Glomerular endothelial cell (primary cell): ENCODE results near the gene PDPK1. TPM values are rescaled to one million over a fixed set of nuclear protein-coding genes. Genes with fewer than 3 reads are reported as not detected.
"Not testable (repeated sequence)": the region's sequence is repeated elsewhere in the genome, so short reads cannot be mapped to it uniquely, and the experiment has no call there.

Source experiments
- DNase-seq: peaks from one replicate; pipeline ENCODE4 v3.0.0-alpha.2; 2011; ENCODE audit warnings: low read depth, low spot score; ENCODE audit errors: extremely low read depth
- total RNA-seq: library from RNA; depleted of rRNA; stranded (reverse); fragments of >200 nt; gene quantifications from 2 replicates; pipeline ENCODE4 v1.2.3, GENCODE V29; 2015

The PDPK1 gene
- total RNA-seq, 1 donor from 2014 or later: 32.0 TPM

GRCh38 chr16:2520784-2521531 is 16.9 kb upstream of the PDPK1 start:
- no peak for DNase-seq

- no peak for DNase-seq
Measured at GRCh38 chr16:2523801-2524231, 14.0 kb upstream of the PDPK1 start.

DNA sequence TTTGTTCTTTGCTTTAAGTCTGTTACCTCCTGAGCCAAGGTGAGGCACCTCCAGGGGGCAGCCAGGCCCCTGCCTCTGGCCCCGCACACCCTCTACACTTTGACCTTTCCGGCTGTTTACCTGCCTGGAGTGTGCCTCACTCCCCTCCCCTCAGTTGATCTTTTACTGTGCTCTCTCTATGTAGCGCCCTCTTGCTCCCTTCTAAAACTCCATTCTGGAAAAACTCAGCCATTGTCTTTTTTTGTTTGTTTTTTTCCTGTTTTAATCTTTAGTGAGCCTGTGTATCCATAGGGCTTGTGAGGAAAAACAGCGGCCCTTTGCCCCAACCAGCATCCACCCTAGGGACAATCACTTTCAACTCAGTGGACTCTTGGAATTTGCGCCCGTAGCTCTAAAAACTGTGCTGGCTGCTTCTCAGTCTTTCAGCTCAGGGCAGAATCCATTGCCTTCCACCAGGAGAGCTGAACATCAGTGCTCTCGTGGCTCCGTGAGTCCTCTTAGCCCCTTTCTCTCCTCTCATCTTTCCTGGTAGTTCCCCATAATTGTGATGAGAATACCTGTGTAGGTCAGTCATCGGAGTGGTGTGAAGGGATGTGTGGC is 13.4 kb upstream of the PDPK1 start:
- no peak for DNase-seq

DNA sequence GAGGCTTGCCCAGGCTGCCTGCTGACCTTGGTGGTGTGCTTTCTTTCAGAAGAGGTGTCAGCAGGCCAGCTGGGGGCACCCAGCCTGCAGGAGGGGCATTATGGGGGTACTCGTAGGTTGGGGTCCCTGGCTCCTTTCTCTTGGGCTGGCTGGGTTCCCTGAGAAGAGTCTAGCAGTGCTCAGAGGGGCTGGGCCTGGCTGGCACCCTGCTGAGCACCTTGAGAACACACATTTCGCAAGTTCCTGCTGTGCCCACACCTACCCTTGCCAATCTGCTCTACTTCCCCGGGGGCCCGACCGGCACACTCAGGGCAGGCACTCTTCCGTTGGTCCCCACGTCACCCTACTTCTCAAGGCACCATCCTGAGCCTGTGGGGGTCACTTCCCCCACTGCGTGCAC is 11.7 kb upstream of the PDPK1 start:
- no peak for DNase-seq

- no peak for DNase-seq
Measured at GRCh38 chr16:2527071-2527783, 10.6 kb upstream of the PDPK1 start.

GRCh38 chr16:2527784-2528100 is 10.1 kb upstream of the PDPK1 start:
- DNase-seq: no peak

DNA sequence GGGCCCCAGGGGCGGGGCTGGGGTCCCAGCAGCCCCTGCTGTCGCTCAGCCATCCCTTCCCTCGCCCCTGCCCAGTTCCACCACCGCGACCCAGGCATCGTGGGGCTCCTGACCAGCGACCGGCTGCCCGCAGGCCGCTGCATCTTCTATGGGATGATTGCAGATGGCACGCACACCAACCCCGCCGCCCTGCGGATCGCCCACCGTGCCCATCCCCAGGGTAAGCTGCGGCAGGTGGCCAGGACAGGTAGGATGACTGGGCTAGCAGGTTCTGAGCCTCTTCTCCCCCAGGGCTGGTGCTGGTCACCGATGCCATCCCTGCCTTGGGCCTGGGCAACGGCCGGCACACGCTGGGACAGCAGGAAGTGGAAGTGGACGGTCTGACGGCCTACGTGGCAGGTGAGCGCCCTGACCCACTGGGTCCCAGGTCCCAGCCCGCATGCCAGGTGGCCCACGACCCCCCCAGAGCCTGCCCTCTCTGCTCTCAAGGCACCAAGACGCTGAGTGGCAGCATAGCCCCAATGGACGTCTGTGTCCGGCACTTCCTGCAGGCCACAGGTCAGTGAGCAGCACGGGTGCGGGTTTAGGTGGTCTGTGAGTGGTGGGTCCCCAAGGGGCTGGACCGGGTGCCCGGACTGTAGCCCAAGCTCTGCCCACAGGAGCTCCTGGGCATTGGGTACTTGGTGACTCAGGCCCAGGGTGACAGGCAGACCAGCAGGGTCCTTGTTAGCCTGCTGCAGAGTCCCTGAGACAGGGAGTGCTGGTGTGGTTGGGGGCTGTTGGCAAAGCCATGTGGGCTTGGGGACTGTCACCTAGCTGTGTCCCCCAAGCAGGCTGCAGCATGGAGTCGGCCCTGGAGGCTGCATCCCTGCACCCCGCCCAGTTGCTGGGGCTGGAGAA is 9.4 kb upstream of the PDPK1 start:
- DNase-seq: no peak

DNA sequence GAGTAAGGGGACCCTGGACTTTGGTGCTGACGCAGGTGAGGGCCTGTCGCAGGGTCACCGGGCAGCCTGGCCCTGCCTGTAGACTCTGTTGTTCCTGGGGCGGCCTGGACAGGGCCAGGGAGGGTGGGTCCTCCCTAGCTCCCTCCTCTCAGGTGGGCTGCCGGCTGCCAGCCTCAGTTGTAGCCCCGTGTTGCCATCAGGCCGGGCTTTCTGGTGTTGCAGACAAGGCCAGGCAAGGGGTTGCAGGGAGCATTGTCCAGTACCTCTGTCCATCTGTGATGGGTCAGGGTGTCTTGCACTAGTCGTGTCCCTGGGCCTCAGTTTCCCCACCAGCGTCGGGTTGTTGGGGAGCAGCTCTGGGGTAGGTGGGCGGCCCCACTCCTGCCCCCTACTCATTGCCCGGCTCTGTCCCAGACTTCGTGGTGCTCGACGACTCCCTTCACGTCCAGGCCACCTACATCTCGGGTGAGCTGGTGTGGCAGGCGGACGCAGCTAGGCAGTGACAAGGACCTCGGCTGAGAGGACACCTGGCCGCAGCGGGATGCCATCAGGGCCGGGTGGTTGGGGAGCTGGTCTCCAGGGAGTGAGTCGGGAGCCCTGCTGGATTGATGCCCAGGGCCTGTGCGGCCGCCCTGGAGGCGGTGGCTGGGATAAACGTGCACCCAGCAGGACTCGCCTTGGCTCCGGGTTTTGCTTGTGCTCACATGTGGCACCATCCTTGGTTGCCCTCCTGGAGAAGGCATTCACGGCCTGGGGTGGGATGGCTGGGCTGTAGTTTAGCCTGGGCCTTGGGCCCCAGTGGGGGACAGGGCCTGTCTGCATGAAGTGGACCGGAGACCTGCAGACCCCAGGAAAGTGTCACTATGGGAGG is 8.5 kb upstream of the PDPK1 start:
- no peak for DNase-seq

DNA sequence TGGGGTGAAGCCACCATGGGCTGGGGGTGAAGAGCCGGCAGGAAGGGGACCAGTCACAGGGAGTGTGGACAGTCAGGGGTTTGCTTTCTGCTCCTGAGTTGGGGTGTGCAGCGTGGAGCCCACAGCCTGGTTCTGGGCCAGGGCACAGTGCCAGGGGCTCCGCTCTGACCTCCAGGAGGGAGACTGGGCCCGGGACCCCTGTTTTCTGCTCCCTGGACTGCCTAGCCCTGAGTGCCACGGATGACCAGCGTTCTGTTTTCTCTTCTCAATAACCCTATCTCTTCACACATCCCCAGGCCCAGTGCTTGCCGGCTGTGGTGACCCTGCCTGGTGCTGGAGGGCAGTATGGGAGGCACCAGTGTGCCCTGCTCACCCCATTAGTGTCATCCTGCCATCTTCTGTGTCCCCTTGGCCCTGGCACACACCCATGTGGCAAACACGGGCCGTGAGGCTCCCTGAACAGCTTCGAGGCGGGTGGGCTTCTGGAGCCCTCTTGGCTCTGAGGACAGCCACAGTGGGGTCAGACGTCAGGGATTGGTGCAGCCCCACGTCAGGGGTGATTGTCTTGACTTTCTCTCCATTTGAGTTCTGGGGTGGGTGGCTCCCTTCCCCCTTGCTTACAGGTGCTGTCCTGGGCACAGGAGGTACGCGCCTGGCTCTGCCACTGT is 7.7 kb upstream of the PDPK1 start:
- DNase-seq: no peak

- no peak for DNase-seq
Measured at GRCh38 chr16:2530629-2531318, 7.0 kb upstream of the PDPK1 start.

DNA sequence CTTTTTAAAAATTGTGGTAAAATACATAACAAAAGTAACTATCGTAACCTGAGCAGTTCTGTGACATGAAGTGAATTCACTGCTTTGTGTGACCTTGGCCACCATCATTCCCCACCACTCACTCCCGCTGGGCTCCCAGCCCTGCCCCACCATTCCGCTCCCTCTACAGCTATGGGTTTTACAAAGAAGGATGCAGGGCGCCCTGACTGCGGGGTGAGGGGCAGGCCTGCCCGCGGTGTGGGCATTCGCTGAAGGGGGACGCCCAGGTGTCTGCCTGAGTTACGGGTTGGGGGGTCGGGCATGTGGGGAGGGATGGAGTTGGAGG is 6.5 kb upstream of the PDPK1 start, which contains the start of gene CEMP1:
Gene CEMP1, minus strand, starts transcription at position 38 of the 325 bp plus-strand sequence. CDS start 335 bp downstream, outside the sequence.
- DNase-seq: no peak

GRCh38 chr16:2531696-2532493 is 5.9 kb upstream of the PDPK1 start:
- DNase-seq: no peak

DNA sequence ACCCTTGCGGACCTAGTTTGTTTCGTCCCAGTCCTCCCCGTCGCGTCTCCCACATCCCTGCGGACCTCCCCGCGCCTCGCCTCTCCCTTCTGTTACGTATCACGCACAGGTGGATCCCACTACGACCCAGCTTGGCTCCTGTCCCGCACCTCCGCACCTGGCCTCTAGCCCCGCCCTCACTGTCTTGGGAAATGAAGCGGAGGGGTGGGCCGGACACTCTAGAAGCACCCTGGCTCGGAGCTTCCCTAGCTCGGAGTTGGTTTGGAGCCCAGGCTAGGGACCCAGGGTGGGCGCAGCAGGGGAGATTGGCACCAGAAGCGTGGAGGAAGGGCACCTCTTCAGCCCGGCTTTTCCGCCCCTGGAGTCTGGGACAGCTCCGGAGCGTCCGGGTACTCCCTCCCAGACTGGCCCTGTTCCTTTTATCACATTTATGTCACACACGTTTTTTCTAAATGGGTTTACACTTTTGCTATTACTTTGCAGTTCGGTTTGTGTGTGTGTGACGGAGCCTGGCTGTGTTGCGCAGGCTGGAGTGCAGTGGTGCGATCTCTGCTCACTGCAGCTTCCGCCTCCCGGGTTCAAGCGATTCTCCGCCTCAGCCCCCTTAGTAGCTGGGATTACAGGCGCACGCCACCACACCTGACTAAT is 5.2 kb upstream of the PDPK1 start:
- no peak for DNase-seq

- DNase-seq: not testable (repeated sequence)
Measured at GRCh38 chr16:2533142-2533755, 4.6 kb upstream of the PDPK1 start.

DNA sequence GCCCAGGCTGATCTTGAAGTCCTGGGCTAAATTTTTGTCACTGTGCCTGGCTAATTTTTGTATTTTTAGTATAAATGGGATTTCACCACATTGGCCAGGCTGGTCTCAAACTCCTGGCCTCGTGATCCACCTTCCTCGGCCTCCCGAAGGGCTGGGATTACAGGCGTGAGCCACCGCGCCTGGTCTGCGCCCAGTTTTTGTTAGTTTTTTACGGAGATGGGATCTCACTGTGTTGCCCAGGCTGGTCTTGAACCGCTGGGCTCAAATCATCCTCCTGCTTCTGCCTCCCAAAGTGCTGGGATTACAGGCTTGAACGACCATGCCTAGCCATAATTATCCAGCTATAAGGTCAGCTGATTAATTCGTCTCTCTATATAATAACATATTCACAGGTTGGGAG is 3.9 kb upstream of the PDPK1 start:
- no peak for DNase-seq

DNA sequence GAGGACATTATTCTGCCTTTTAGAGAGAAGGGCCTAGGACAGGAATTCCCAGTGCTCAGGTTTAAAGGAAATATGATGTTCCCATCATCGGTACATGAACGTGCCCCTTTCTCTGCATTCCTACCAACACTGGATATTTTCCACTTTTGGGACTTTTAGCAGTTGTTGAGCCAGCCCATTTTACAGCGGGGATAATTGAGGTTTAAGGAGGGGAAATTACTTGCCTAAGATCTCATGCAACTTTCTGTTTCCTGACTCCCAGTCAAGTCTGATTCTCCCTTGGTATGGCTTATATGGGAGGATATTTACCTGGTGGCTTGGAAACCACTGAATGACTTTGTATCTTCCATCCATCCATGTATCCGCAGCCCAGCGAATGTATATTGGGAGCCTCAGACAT is 3.5 kb upstream of the PDPK1 start:
- DNase-seq: not testable (repeated sequence)

- DNase-seq: no peak
Measured at GRCh38 chr16:2535625-2536013, 2.2 kb upstream of the PDPK1 start.
